IMR-90 (cell line): ENCODE results near the gene TENT5A. TPM values are rescaled to one million over a fixed set of nuclear protein-coding genes. Genes with fewer than 3 reads are reported as not detected.
A peak's percentile ranks its signal among the peaks of the same experiment; 100 is the strongest.

ENCODE experiments used
- ATAC-seq: fragments of 200-7000 bp; cut with Tn5 transposase; 2 replicates; pipeline ENCODE4 v1.9.1; 2020; ENCODE audit warnings: low read depth, mild to moderate bottlenecking, moderate library complexity
- BruUV-seq: library from RNA; stranded (reverse); fragments of 400-500 nt; replicated peaks from 2 replicates; lab custom pipeline; 2021; lab: Mats Ljungman, UMichigan
- CTCF ChIA-PET: fragments of 300-600 bp; formaldehyde crosslinking; extraction: SDS; loops from one replicate; lab custom pipeline; 2021; ENCODE audit warnings: antibody characterized with exemption; lab: Yijun Ruan, JAX
- POLR2A ChIA-PET: fragments of 300-600 bp; sonication (Branson Sonifier 250); formaldehyde crosslinking; loops from one replicate; lab custom pipeline; 2022; ENCODE audit warnings: antibody characterized with exemption; ENCODE audit not compliant: unreplicated experiment; lab: Charles Lee
- DNase-seq: peaks from one replicate; pipeline ENCODE4 v3.0.0; 2013
- H2AFZ ChIP-seq: replicated peaks from 2 replicates; pipeline ENCODE3; 2013; ENCODE audit warnings: low read length, mild to moderate bottlenecking; ENCODE audit not compliant: poor library complexity
- H2AK5ac ChIP-seq: 2 replicates; pipeline ENCODE4 v1.6.1; 2013; ENCODE audit warnings: low read depth, low read length, inconsistent platforms
- H2AK9ac ChIP-seq: replicated peaks from 2 replicates; pipeline ENCODE3; 2013; ENCODE audit warnings: mild to moderate bottlenecking, low read depth, low read length, moderate library complexity; ENCODE audit not compliant: poor library complexity
- H2BK120ac ChIP-seq: 2 replicates; pipeline ENCODE4 v1.6.1; 2013; ENCODE audit warnings: low read depth, low read length, inconsistent platforms
- H2BK15ac ChIP-seq: 3 replicates; pipeline ENCODE4 v1.6.1; 2013; ENCODE audit warnings: low read depth, low read length, inconsistent platforms
- H2BK20ac ChIP-seq: 2 replicates; pipeline ENCODE4 v1.6.1; 2013; ENCODE audit warnings: low read depth, mild to moderate bottlenecking, inconsistent platforms, low read length, moderate library complexity
- H2BK5ac ChIP-seq: 2 replicates; pipeline ENCODE4 v1.6.1; 2013; ENCODE audit warnings: mild to moderate bottlenecking, low read depth, low read length, inconsistent platforms; ENCODE audit not compliant: poor library complexity, severe bottlenecking
- H3K14ac ChIP-seq: replicated peaks from 2 replicates; pipeline ENCODE4 v1.6.1; 2013; ENCODE audit warnings: low read depth, low read length, inconsistent platforms
- H3K18ac ChIP-seq: 2 replicates; pipeline ENCODE4 v1.6.1; 2013; ENCODE audit warnings: low read depth, low read length, control low read depth
- H3K23ac ChIP-seq: 2 replicates; pipeline ENCODE4 v1.6.1; 2013; ENCODE audit warnings: low read depth, low read length, inconsistent platforms
- H3K27ac ChIP-seq: 2 replicates; pipeline ENCODE4 v1.5.1; 2013; ENCODE audit warnings: mild to moderate bottlenecking, control low read depth, low read length; ENCODE audit not compliant: insufficient read depth
- H3K27me3 ChIP-seq: 2 replicates; pipeline ENCODE4 v1.6.1; 2013; ENCODE audit warnings: low read length; ENCODE audit not compliant: control insufficient read depth, insufficient read depth
- H3K36me3 ChIP-seq: 2 replicates; pipeline ENCODE4 v1.6.1; 2013; ENCODE audit warnings: low read length, mixed read lengths; ENCODE audit not compliant: control insufficient read depth, insufficient read depth
- H3K4ac ChIP-seq: 2 replicates; pipeline ENCODE4 v1.6.1; 2013; ENCODE audit warnings: low read depth, low read length, inconsistent platforms
- H3K4me1 ChIP-seq: 2 replicates; pipeline ENCODE4 v1.6.1; 2013; ENCODE audit warnings: low read length, mixed read lengths; ENCODE audit not compliant: control insufficient read depth, insufficient read depth
- H3K4me2 ChIP-seq: 2 replicates; pipeline ENCODE4 v1.6.1; 2013; ENCODE audit warnings: low read depth, mild to moderate bottlenecking, control low read depth, low read length, moderate library complexity
- H3K4me3 ChIP-seq: 2 replicates; pipeline ENCODE4 v1.5.1; 2013; ENCODE audit warnings: low read depth, mild to moderate bottlenecking, control low read depth, low read length, moderate library complexity; ENCODE audit not compliant: insufficient read depth
- H3K56ac ChIP-seq: 2 replicates; pipeline ENCODE4 v1.6.1; 2013; ENCODE audit warnings: low read length, inconsistent platforms; ENCODE audit not compliant: insufficient read depth; ENCODE audit errors: extremely low read depth
- H3K79me1 ChIP-seq, 2 experiments: 2 replicates each; pipeline ENCODE4 v1.6.1; 2013; ENCODE audit warnings: low read length in 2 of 2, inconsistent platforms in 1 of 2, low read depth in 1 of 2
- H3K9ac ChIP-seq: 2 replicates; pipeline ENCODE4 v1.6.1; 2013; ENCODE audit warnings: low read depth, low read length, control low read depth
- H3K9me1 ChIP-seq: 2 replicates; pipeline ENCODE4 v1.6.1; 2013; ENCODE audit warnings: low read length, inconsistent platforms; ENCODE audit not compliant: insufficient read depth
- H3K9me3 ChIP-seq: 2 replicates; pipeline ENCODE4 v1.6.1; 2013; ENCODE audit warnings: low read length; ENCODE audit not compliant: control insufficient read depth, insufficient read depth
- H4K20me1 ChIP-seq: 2 replicates; pipeline ENCODE4 v1.6.1; 2013; ENCODE audit warnings: low read length, inconsistent platforms; ENCODE audit not compliant: insufficient read depth
- H4K5ac ChIP-seq: 2 replicates; pipeline ENCODE4 v1.6.1; 2013; ENCODE audit warnings: mild to moderate bottlenecking, low read depth, low read length, control low read depth
- H4K8ac ChIP-seq, 2 experiments: 2 replicates each; pipeline ENCODE4 v1.6.1; 2013; ENCODE audit warnings: low read depth in 2 of 2, low read length in 2 of 2, control low read depth in 1 of 2, inconsistent platforms in 1 of 2
- H4K91ac ChIP-seq: 2 replicates; pipeline ENCODE4 v1.6.1; 2013; ENCODE audit warnings: low read depth, low read length, inconsistent platforms; ENCODE audit not compliant: insufficient read depth
- BHLHE40 ChIP-seq: fragments of 150-350 bp; IDR thresholded peaks from 2 replicates; pipeline ENCODE4 v1.6.1; 2016; ENCODE audit warnings: mild to moderate bottlenecking, low read depth, low read length
- CHD1 ChIP-seq: IDR thresholded peaks from 2 replicates; pipeline ENCODE4 v1.6.1; 2012; ENCODE audit warnings: low read depth, low read length, improper control_type of control experiment
- CTCF ChIP-seq: conservative IDR thresholded peaks from 2 replicates; pipeline ENCODE4 v1.5.1; 2012; ENCODE audit warnings: mild to moderate bottlenecking, low read depth, low read length, improper control_type of control experiment
- ELK1 ChIP-seq: fragments of 150-350 bp; IDR thresholded peaks from 2 replicates; pipeline ENCODE4 v1.6.1; 2016; ENCODE audit warnings: low read depth, mild to moderate bottlenecking, low read length, moderate library complexity, borderline replicate concordance
- FOS ChIP-seq: fragments of 150-350 bp; IDR thresholded peaks from 2 replicates; pipeline ENCODE4 v1.6.1; 2016; ENCODE audit warnings: low read depth, low read length
- MXI1 ChIP-seq: IDR thresholded peaks from 2 replicates; pipeline ENCODE4 v1.6.1; 2012; ENCODE audit warnings: low read depth, mild to moderate bottlenecking, low read length, moderate library complexity, borderline replicate concordance
- NFE2L2 ChIP-seq: fragments of 150-350 bp; IDR thresholded peaks from 2 replicates; pipeline ENCODE4 v1.6.1; 2016; ENCODE audit warnings: low read depth, mild to moderate bottlenecking, low read length
- POLR2A ChIP-seq: IDR thresholded peaks from 2 replicates; pipeline ENCODE4 v1.6.1; 2012; ENCODE audit warnings: mild to moderate bottlenecking, low read depth, low read length
- RCOR1 ChIP-seq: IDR thresholded peaks from 2 replicates; pipeline ENCODE4 v1.6.1; 2012; ENCODE audit warnings: mild to moderate bottlenecking, low read length, improper control_type of control experiment; ENCODE audit not compliant: insufficient replicate concordance
- RFX5 ChIP-seq: IDR thresholded peaks from 2 replicates; pipeline ENCODE4 v1.8.0; 2012; ENCODE audit warnings: low read depth, mild to moderate bottlenecking, low read length, moderate library complexity
- SMC3 ChIP-seq: fragments of 150-350 bp; IDR thresholded peaks from 2 replicates; pipeline ENCODE4 v1.6.1; 2016; ENCODE audit warnings: low read depth, mild to moderate bottlenecking, antibody characterized with exemption, low read length, moderate library complexity
- USF2 ChIP-seq: fragments of 150-350 bp; IDR thresholded peaks from 2 replicates; pipeline ENCODE4 v1.6.1; 2017; ENCODE audit warnings: mild to moderate bottlenecking, antibody characterized with exemption, low read length, low read depth
- WGBS, 2 experiments: methylation state at CpG; one replicate each; pipeline versions ENCODE4 v1.1.5 to v1.1.7; 2013; ENCODE audit warnings: missing lambda C conversion rate in 2 of 2; ENCODE audit not compliant: insufficient read length in 1 of 2; ENCODE audit errors: extremely low coverage in 2 of 2; 5-methylcytosine and 5-hydroxymethylcytosine counted together
- dilution Hi-C: fragments of 300-500 bp; cut with HindIII; formaldehyde crosslinking; loops from one replicate; pipeline ENCODE4 v1.14.3; 2018; ENCODE audit warnings: low sequenced_read_pairs; ENCODE audit not compliant: unreplicated experiment
- in situ Hi-C: fragments of 300-500 bp; cut with MboI; formaldehyde crosslinking; loops from 3 replicates; pipeline ENCODE4 v1.14.3; 2019; ENCODE audit warnings: low sequenced_read_pairs, inconsistent platforms, mixed read lengths
- intact Hi-C: fragments of 100-400 bp; cut with micrococcal nuclease; formaldehyde crosslinking; loops from 2 replicates; pipeline ENCODE4 v1.10.0; 2022
- polyA plus RNA-seq, 3 experiments: library from polyadenylated mRNA; depleted of rRNA; stranded (reverse); fragments of >200 nt; gene quantifications; 2 replicates each; pipeline ENCODE4 v1.2.3, GENCODE V29; 2012; ENCODE audit warnings: low replicate concordance in 1 of 3
- total RNA-seq: library from RNA; depleted of rRNA; stranded (reverse); fragments of >200 nt; gene quantifications from 2 replicates; pipeline ENCODE4 v1.2.3, GENCODE V29; 2012

Gene TENT5A
- total and polyA plus RNA-seq, 2 of the 4 experiments (the other 2 are of a cell fraction) = 3.5 to 10.8 TPM

- no peak overlapping the region for H2AK5ac ChIP-seq
- no peak overlapping the region for H3K23ac ChIP-seq
- H4K20me1 ChIP-seq = no peaks in the 10 kb centered on the region
- H3K9me3 ChIP-seq = no peaks in the 10 kb centered on the region
- peaks cover 6% of the 10 kb centered on the region; the same call in 1 of the 2 replicates for H3K9me1 ChIP-seq
- intact Hi-C loops (loop anchor here (5.0 to 10.0 kb wide), 2 partner anchors 126 to 229 kb away; no protein-coding TSS in a partner anchor), dilution Hi-C loops (no loop called here), in situ Hi-C loops (loop anchor here (25.0 kb wide), 1 partner anchor 1631 kb away; no protein-coding TSS in a partner anchor)
- no peak overlapping the region for H3K4me3 ChIP-seq
- DNase-seq (peak; percentile 32), ATAC-seq (no peak)
- H2BK120ac ChIP-seq = no peak overlapping the region
- H3K9ac ChIP-seq = no peak overlapping the region
- no peak overlapping the region for H3K56ac ChIP-seq
- WGBS, 2 experiments = no CpG with 5 or more reads among the region's 2 CpGs
- POLR2A ChIA-PET = no interaction called here
- H4K91ac ChIP-seq = no peak overlapping the region
- H4K8ac ChIP-seq = no peak overlapping the region
- no peaks in the 10 kb centered on the region for H3K79me1 ChIP-seq
- H2BK15ac ChIP-seq = 0 out of 3 replicates have a peak overlapping the region, but pooled peaks have one; percentile 15
- no peaks in the 10 kb centered on the region for H3K36me3 ChIP-seq
- no peak overlapping the region for H2AK9ac ChIP-seq
- no TSS peak for BruUV-seq
- no peak overlapping the region for H2AFZ ChIP-seq
- peak overlapping the region; percentile 2; the same call in 1 of the 2 replicates for H3K18ac ChIP-seq
- no peak overlapping the region for H4K5ac ChIP-seq
- no peak for TF ChIP-seq FOS
- TF ChIP-seq SMC3 = no peak
- TF ChIP-seq NFE2L2 = no peak
- no peak for TF ChIP-seq RCOR1
- no peak for TF ChIP-seq MXI1
- no peak for TF ChIP-seq RFX5
- TF ChIP-seq ELK1 = no peak
- TF ChIP-seq BHLHE40 = no peak
- TF ChIP-seq USF2 = no peak
- no peak for TF ChIP-seq CTCF
- TF ChIP-seq POLR2A = no peak
- no peak for TF ChIP-seq CHD1
- H3K4me1 ChIP-seq = peaks cover 11% of the 10 kb centered on the region
- no peak overlapping the region for H3K27ac ChIP-seq
- CTCF ChIA-PET = interaction anchor here (0.9 kb wide), 1 partner anchor 15 kb away, joined by 3 read pairs; no protein-coding TSS in a partner anchor
- no peak overlapping the region for H3K14ac ChIP-seq
- no peak overlapping the region for H2BK20ac ChIP-seq
- H3K4ac ChIP-seq = no peak overlapping the region
- no peak overlapping the region for H3K4me2 ChIP-seq
- H3K27me3 ChIP-seq = no peaks in the 10 kb centered on the region
- no peak overlapping the region for H2BK5ac ChIP-seq
Observed at GRCh38 chr6:81768150-81768942, 15.9 kb upstream of the TENT5A start.
